TTC549 (cell line): ENCODE results near the gene TACR1.
"Not testable (repeated sequence)": the region's sequence is repeated elsewhere in the genome, so short reads cannot be mapped to it uniquely, and the experiment has no call there.

ENCODE experiments used
- FAIRE-seq: peaks from 2 replicates; lab custom pipeline; 2012; peaks lifted over from hg19 to GRCh38; lab: Jason Lieb, UNC

Gene TACR1

GRCh38 chr2:75199428-75200011, at the start of gene TACR1:
Gene TACR1 (minus strand): TSS chr2:75199520. CDS start chr2:75198934, 586 bp downstream.
- no peak for FAIRE-seq

- FAIRE-seq: not testable (repeated sequence)
Observed at GRCh38 chr2:75248581-75248980, 49.3 kb upstream of the TACR1 start.

- FAIRE-seq: no peak
Observed at GRCh38 chr2:75246441-75247167, 47.3 kb upstream of the TACR1 start.

- no peak for FAIRE-seq
Observed at GRCh38 chr2:75243219-75243618, 43.9 kb upstream of the TACR1 start.

GRCh38 chr2:75241696-75242095, 42.4 kb upstream of the TACR1 start:
- FAIRE-seq: no peak

GRCh38 chr2:75238670-75239330, 39.5 kb upstream of the TACR1 start:
- FAIRE-seq: no peak

- no peak for FAIRE-seq
Observed at GRCh38 chr2:75237296-75237695, 38.0 kb upstream of the TACR1 start.

- no peak for FAIRE-seq
Observed at GRCh38 chr2:75233965-75234364, 34.6 kb upstream of the TACR1 start.

- no peak for FAIRE-seq
Observed at GRCh38 chr2:75226617-75227016, 27.3 kb upstream of the TACR1 start.

GRCh38 chr2:75226099-75226498, 26.8 kb upstream of the TACR1 start:
- FAIRE-seq: no peak

- FAIRE-seq: no peak
Observed at GRCh38 chr2:75224636-75225094, 25.3 kb upstream of the TACR1 start.

- no peak for FAIRE-seq
Observed at GRCh38 chr2:75222527-75222926, 23.2 kb upstream of the TACR1 start.

- no peak for FAIRE-seq
Observed at GRCh38 chr2:75221862-75222261, 22.5 kb upstream of the TACR1 start.

- not testable (repeated sequence) for FAIRE-seq
Observed at GRCh38 chr2:75219213-75219612, 19.9 kb upstream of the TACR1 start.

GRCh38 chr2:75211266-75211770, 12.0 kb upstream of the TACR1 start:
- no peak for FAIRE-seq

- no peak for FAIRE-seq
Observed at GRCh38 chr2:75210409-75210808, 11.1 kb upstream of the TACR1 start.

GRCh38 chr2:75208738-75209137, 9.4 kb upstream of the TACR1 start:
- FAIRE-seq: no peak

GRCh38 chr2:75204833-75205232, 5.5 kb upstream of the TACR1 start:
- FAIRE-seq: no peak

GRCh38 chr2:75202359-75202758, 3.0 kb upstream of the TACR1 start:
- FAIRE-seq: no peak

- no peak for FAIRE-seq
Observed at GRCh38 chr2:75200140-75201096, 1.1 kb upstream of the TACR1 start.

- no peak for FAIRE-seq
Observed at GRCh38 chr2:75195076-75195691, 4.1 kb downstream of the TACR1 start.
